Measurements from ENCODE around the gene PTPN7. TPM values are rescaled to one million over a fixed set of nuclear protein-coding genes. Genes with fewer than 3 reads are reported as not detected.
"Not testable (repeated sequence)": the region's sequence is repeated elsewhere in the genome, so short reads cannot be mapped to it uniquely, and the experiment has no call there.

Gene PTPN7
- total RNA-seq, 1 experiment from 2014 or later = 0.12 TPM

GRCh38 chr1:202167054-202167453, 6.7 kb upstream of the PTPN7 start:
- DNase-seq (ENCODE audit: low spot score) = not testable (repeated sequence)

GRCh38 chr1:202165942-202166843, 5.8 kb upstream of the PTPN7 start:
- DNase-seq (ENCODE audit: low spot score) = no peak

GRCh38 chr1:202165267-202165941, 5.0 kb upstream of the PTPN7 start:
- DNase-seq (ENCODE audit: low spot score) = no peak

GRCh38 chr1:202164271-202165037, 4.1 kb upstream of the PTPN7 start:
- DNase-seq (ENCODE audit: low spot score) = no peak

- DNase-seq (ENCODE audit: low spot score) = no peak
Observed at GRCh38 chr1:202163281-202164270, 3.2 kb upstream of the PTPN7 start.

GRCh38 chr1:202162418-202163280, 2.2 kb upstream of the PTPN7 start:
- no peak for DNase-seq (ENCODE audit: low spot score)

- no peak for DNase-seq (ENCODE audit: low spot score)
Observed at GRCh38 chr1:202162047-202162417, 1.6 kb upstream of the PTPN7 start.

GRCh38 chr1:202161151-202162046, 997 bp upstream of the PTPN7 start:
- no peak for DNase-seq (ENCODE audit: low spot score)

GRCh38 chr1:202159534-202160371, 649 bp downstream of the PTPN7 start:
- no peak for DNase-seq (ENCODE audit: low spot score)

- DNase-seq (ENCODE audit: low spot score) = no peak
Observed at GRCh38 chr1:202158810-202159533, 1.4 kb downstream of the PTPN7 start.

- DNase-seq (ENCODE audit: low spot score) = no peak
Observed at GRCh38 chr1:202157945-202158344, 2.5 kb downstream of the PTPN7 start.

- no peak for DNase-seq (ENCODE audit: low spot score)
Observed at GRCh38 chr1:202156590-202156989, 3.8 kb downstream of the PTPN7 start.

GRCh38 chr1:202155478-202156021, 4.9 kb downstream of the PTPN7 start:
- peak; percentile 38 for DNase-seq (ENCODE audit: low spot score)

- peak; percentile 67 for DNase-seq (ENCODE audit: low spot score)
Observed at GRCh38 chr1:202154766-202155477, 5.5 kb downstream of the PTPN7 start.

- no peak for DNase-seq (ENCODE audit: low spot score)
Observed at GRCh38 chr1:202154148-202154765, 6.1 kb downstream of the PTPN7 start.

GRCh38 chr1:202153284-202153683, 7.1 kb downstream of the PTPN7 start:
- DNase-seq (ENCODE audit: low spot score) = no peak

Data from H4 (cell line).